Panc1 (cell line): ENCODE measurements around the gene RASGRP2. TPM values are rescaled to one million over a fixed set of nuclear protein-coding genes. Genes with fewer than 3 reads are reported as not detected.

Experiments
- ATAC-seq: fragments of 200-7000 bp; cut with Tn5 transposase; 2 replicates; pipeline ENCODE4 v1.9.1; 2020; ENCODE audit warnings: mild to moderate bottlenecking, moderate library complexity
- BruUV-seq: library from RNA; stranded (reverse); fragments of 400-500 nt; replicated peaks from 2 replicates; lab custom pipeline; 2021; lab: Mats Ljungman, UMichigan
- CTCF ChIA-PET: fragments of 300-600 bp; sonication (Branson Sonifier 250); formaldehyde crosslinking; loops from one replicate; lab custom pipeline; 2022; ENCODE audit warnings: antibody characterized with exemption; lab: Charles Lee
- POLR2A ChIA-PET: fragments of 300-600 bp; sonication (Branson Sonifier 250); formaldehyde crosslinking; loops from one replicate; lab custom pipeline; 2022; ENCODE audit warnings: antibody characterized with exemption; lab: Charles Lee
- DNase-seq: peaks from one replicate; pipeline ENCODE4 v3.0.0-alpha.2; 2010; ENCODE audit warnings: low read depth, low spot score
- H3K27ac ChIP-seq: 2 replicates; pipeline ENCODE4 v1.5.1; 2011; ENCODE audit warnings: mild to moderate bottlenecking, low read length, inconsistent platforms
- H3K27me3 ChIP-seq: fragments of 200-500 bp; sonication (Bioruptor generic); 2 replicates; pipeline ENCODE4 v1.6.0; 2014; ENCODE audit warnings: low read length, inconsistent platforms; ENCODE audit not compliant: control insufficient read depth, insufficient read depth
- H3K36me3 ChIP-seq: fragments of 200-500 bp; sonication (Bioruptor generic); 2 replicates; pipeline ENCODE4 v1.5.1; 2014; ENCODE audit warnings: inconsistent platforms, mild to moderate bottlenecking, low read length, moderate library complexity; ENCODE audit not compliant: control insufficient read depth, insufficient read depth
- H3K4me1 ChIP-seq: 2 replicates; pipeline ENCODE4 v1.5.1; 2011; ENCODE audit warnings: inconsistent platforms, mild to moderate bottlenecking, low read length, moderate library complexity; ENCODE audit not compliant: control insufficient read depth, insufficient read depth
- H3K4me3 ChIP-seq, 2 experiments: 2 replicates each; pipeline ENCODE4 v1.5.1; 2011 to 2012; ENCODE audit warnings: low read depth in 2 of 2, low read length in 2 of 2, mild to moderate bottlenecking in 2 of 2, inconsistent platforms in 1 of 2, moderate library complexity in 1 of 2
- H3K9me3 ChIP-seq: fragments of 200-500 bp; sonication (Bioruptor generic); 2 replicates; pipeline ENCODE4 v1.5.1; 2014; ENCODE audit warnings: low read depth, mild to moderate bottlenecking, inconsistent platforms, low read length, moderate library complexity; ENCODE audit not compliant: control insufficient read depth, insufficient read depth
- POLR2AphosphoS5 ChIP-seq: IDR thresholded peaks from 2 replicates; pipeline ENCODE4 v1.6.1; 2012; ENCODE audit warnings: mild to moderate bottlenecking, low read depth, low read length, moderate library complexity
- SIN3A ChIP-seq: IDR thresholded peaks from 2 replicates; pipeline ENCODE4 v1.6.1; 2012; ENCODE audit warnings: low read depth, mild to moderate bottlenecking, low read length, moderate library complexity, borderline replicate concordance; ENCODE audit not compliant: insufficient read depth
- TCF7L2 ChIP-seq: IDR thresholded peaks from 2 replicates; pipeline ENCODE4 v1.6.1; 2011; ENCODE audit warnings: mild to moderate bottlenecking, low read depth, low read length, inconsistent platforms
- in situ Hi-C: cut with HindIII; loops from 2 replicates; pipeline ENCODE4 v1.10.0; 2016; ENCODE audit warnings: low sequenced_read_pairs, low pct_unique_long_range_greater_than_20kb
- intact Hi-C: fragments of 100-400 bp; cut with micrococcal nuclease; formaldehyde crosslinking; loops from one replicate; pipeline ENCODE4 v1.10.0; 2022; ENCODE audit not compliant: unreplicated experiment
- total RNA-seq: library from RNA; stranded (reverse); gene quantifications from one replicate; pipeline ENCODE4 v1.2.1, GENCODE V29; 2021; ENCODE audit not compliant: unreplicated experiment
- TF ChIP-seq, protein P1 (sequence below): fragments of 450-650 bp; IDR thresholded peaks from 2 replicates; pipeline ENCODE4 v1.5.1; 2017; ENCODE audit warnings: mild to moderate bottlenecking
- TF ChIP-seq, protein P2 (sequence below), 2 experiments: IDR thresholded peaks; 2 replicates each; pipeline ENCODE4 v1.6.1; 2011 to 2012; ENCODE audit warnings: low read depth in 2 of 2, control low read depth in 1 of 2, low read length in 1 of 2, mild to moderate bottlenecking in 1 of 2, moderate library complexity in 1 of 2; ENCODE audit not compliant: insufficient read depth in 1 of 2

RASGRP2 gene
- total RNA-seq, 1 experiment from 2014 or later, result 3.7 TPM

DNA sequence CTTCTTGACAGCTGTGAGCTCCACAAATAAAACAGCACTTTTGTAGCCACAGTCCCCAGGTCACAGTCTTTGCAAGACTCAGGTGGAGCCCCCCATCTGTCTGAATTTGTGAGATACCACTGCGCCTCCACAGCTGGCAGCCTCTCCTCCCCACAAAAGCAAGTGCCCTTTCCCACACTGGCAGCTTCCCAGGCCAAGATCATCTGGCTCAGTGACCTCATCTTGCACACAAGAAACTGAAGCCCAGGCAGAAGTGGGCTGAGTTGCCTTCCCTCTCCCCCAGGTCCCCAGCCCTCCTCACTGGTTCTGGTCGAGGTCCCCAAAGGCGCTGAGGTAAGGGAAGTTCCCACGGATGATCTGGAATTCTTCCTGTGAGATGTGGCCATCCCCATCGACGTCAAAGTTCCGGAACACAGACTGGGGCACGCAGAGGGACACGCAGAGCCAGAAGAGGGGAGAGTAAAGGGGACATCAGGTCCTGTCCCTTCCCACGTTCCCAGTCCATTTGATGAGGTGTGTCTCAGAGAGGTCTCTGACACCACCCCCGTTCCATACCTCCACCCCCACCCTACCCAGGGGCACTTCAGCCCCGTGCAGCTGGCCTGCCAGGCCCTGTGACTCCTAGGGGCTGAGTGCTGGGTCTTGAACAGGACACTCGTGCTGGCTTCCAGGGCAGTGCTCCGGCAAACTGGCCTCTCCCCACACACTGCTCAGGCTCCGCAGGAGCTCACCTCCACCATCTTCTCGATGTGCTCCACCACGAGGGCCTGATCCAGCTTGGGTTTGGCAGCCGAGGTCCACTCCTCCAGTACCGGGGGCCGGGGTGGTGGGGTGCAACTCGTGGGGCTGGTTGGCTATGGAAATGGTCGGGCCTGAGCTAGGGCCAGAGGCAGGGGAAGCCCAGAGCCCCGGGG lies 8.9 kb downstream of the RASGRP2 start:
- no peaks in the 10 kb centered on the region for H3K36me3 ChIP-seq
- DNase-seq (no peak), ATAC-seq (no peak; the same call in 1 of the 2 replicates)
- intact Hi-C loops (no loop called here), in situ Hi-C loops (no loop called here)
- POLR2A ChIA-PET, result no interaction called here
- no peak overlapping the region for H3K4me3 ChIP-seq
- CTCF ChIA-PET, result no interaction called here
- H3K4me1 ChIP-seq, result no peaks in the 10 kb centered on the region
- H3K9me3 ChIP-seq, result no peaks in the 10 kb centered on the region
- TF ChIP-seq, protein P1, sequence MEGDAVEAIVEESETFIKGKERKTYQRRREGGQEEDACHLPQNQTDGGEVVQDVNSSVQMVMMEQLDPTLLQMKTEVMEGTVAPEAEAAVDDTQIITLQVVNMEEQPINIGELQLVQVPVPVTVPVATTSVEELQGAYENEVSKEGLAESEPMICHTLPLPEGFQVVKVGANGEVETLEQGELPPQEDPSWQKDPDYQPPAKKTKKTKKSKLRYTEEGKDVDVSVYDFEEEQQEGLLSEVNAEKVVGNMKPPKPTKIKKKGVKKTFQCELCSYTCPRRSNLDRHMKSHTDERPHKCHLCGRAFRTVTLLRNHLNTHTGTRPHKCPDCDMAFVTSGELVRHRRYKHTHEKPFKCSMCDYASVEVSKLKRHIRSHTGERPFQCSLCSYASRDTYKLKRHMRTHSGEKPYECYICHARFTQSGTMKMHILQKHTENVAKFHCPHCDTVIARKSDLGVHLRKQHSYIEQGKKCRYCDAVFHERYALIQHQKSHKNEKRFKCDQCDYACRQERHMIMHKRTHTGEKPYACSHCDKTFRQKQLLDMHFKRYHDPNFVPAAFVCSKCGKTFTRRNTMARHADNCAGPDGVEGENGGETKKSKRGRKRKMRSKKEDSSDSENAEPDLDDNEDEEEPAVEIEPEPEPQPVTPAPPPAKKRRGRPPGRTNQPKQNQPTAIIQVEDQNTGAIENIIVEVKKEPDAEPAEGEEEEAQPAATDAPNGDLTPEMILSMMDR, result no peak
- TF ChIP-seq POLR2AphosphoS5, result no peak
- TF ChIP-seq, protein P2, sequence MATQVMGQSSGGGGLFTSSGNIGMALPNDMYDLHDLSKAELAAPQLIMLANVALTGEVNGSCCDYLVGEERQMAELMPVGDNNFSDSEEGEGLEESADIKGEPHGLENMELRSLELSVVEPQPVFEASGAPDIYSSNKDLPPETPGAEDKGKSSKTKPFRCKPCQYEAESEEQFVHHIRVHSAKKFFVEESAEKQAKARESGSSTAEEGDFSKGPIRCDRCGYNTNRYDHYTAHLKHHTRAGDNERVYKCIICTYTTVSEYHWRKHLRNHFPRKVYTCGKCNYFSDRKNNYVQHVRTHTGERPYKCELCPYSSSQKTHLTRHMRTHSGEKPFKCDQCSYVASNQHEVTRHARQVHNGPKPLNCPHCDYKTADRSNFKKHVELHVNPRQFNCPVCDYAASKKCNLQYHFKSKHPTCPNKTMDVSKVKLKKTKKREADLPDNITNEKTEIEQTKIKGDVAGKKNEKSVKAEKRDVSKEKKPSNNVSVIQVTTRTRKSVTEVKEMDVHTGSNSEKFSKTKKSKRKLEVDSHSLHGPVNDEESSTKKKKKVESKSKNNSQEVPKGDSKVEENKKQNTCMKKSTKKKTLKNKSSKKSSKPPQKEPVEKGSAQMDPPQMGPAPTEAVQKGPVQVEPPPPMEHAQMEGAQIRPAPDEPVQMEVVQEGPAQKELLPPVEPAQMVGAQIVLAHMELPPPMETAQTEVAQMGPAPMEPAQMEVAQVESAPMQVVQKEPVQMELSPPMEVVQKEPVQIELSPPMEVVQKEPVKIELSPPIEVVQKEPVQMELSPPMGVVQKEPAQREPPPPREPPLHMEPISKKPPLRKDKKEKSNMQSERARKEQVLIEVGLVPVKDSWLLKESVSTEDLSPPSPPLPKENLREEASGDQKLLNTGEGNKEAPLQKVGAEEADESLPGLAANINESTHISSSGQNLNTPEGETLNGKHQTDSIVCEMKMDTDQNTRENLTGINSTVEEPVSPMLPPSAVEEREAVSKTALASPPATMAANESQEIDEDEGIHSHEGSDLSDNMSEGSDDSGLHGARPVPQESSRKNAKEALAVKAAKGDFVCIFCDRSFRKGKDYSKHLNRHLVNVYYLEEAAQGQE (IDR thresholded peaks at IDR 0.05; ENCODE audit: insufficient read depth in 1 of 2, low read depth in 2 of 2, low read length in 1 of 2), result no peak
- TF ChIP-seq TCF7L2, result no peak
- no peak for TF ChIP-seq SIN3A
- no peak overlapping the region for H3K27ac ChIP-seq
- no TSS peak for BruUV-seq
- no peaks in the 10 kb centered on the region for H3K27me3 ChIP-seq

DNA sequence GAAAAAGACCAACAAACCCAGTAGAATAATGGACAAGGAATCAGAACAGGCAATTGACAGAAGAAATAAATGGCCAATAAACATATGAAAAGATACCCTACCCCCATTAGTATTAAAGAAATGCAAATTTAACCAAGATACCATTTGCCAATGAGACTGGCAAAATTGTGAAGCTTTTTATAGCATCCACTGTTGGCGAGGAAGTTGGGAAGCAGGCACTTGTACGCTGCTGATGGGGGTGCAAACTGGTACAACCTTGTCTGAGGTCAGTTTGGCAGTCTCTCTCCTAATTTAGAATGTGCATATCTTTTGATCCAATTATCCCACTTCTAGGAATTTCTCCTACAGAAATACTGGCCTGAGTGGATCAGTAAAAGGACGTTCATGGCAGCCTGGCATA lies 12.3 kb downstream of the RASGRP2 start:
- Histone ChIP-seq H3K9me3 (no peaks in the 10 kb centered on the region), H3K27ac (no peak overlapping the region), H3K4me3 (no peak overlapping the region), H3K36me3 (no peaks in the 10 kb centered on the region), H3K27me3 (no peaks in the 10 kb centered on the region), H3K4me1 (peaks cover under 1% of the 10 kb centered on the region; the same call in 1 of the 2 replicates)
- ChIA-PET POLR2A (no interaction called here), CTCF (no interaction called here)
- ATAC-seq (no peak), DNase-seq (no peak)
- TF ChIP-seq, protein P1, result no peak
- TF ChIP-seq POLR2AphosphoS5 (no peak), SIN3A (no peak)
- TF ChIP-seq, protein P2 (IDR thresholded peaks at IDR 0.05; ENCODE audit: insufficient read depth in 1 of 2, low read depth in 2 of 2, low read length in 1 of 2), result no peak
- BruUV-seq, result no TSS peak
- intact Hi-C loops, result no loop called here
- in situ Hi-C loops, result no loop called here
